CD4-positive, alpha-beta T cell (primary cell): Measurements from ENCODE around the gene TMEM89. TPM values are rescaled to one million over a fixed set of nuclear protein-coding genes. Genes with fewer than 3 reads are reported as not detected.
A peak's percentile ranks its signal among the peaks of the same experiment; 100 is the strongest.

Experiments
- ATAC-seq: fragments of 200-7000 bp; cut with Tn5 transposase; one replicate; pipeline ENCODE4 v1.10.0; 2022; ENCODE audit warnings: mild to moderate bottlenecking; ENCODE audit not compliant: poor library complexity
- CTCF ChIA-PET: fragments of 350-600 bp; sonication (Branson Sonifier 250); formaldehyde crosslinking; loops from one replicate; lab custom pipeline; 2021; ENCODE audit warnings: antibody characterized with exemption, inconsistent platforms; lab: Charles Lee
- POLR2A ChIA-PET: fragments of 350-600 bp; sonication (Branson Sonifier 250); formaldehyde crosslinking; loops from one replicate; lab custom pipeline; 2021; ENCODE audit warnings: antibody characterized with exemption, inconsistent platforms; lab: Charles Lee
- DNase-seq, 14 experiments: peaks; one replicate each; pipeline ENCODE4 v3.0.0-alpha.2; 2013 to 2020; ENCODE audit warnings: mixed read lengths in 2 of 14
- H3K27ac ChIP-seq, 2 donors: one replicate each; pipeline versions ENCODE4 v1.5.1 to v1.7.0; 2013; ENCODE audit warnings: low read length in 2 of 2, low read depth in 1 of 2, mild to moderate bottlenecking in 1 of 2
- H3K27me3 ChIP-seq, 2 experiments: 1 replicate in 1 of 2; 2 replicates in 1 of 2; pipeline versions ENCODE4 v1.6.1 to v1.7.0; 2013; ENCODE audit warnings: low read length in 2 of 2, control low read depth in 1 of 2, mild to moderate bottlenecking in 1 of 2, moderate library complexity in 1 of 2; ENCODE audit not compliant: insufficient read depth in 2 of 2, control insufficient read depth in 1 of 2
- H3K36me3 ChIP-seq: one replicate; pipeline ENCODE4 v1.6.1; 2013; ENCODE audit warnings: low read length, control low read depth; ENCODE audit not compliant: insufficient read depth
- H3K4me1 ChIP-seq: one replicate; pipeline ENCODE4 v1.6.1; 2013; ENCODE audit warnings: low read length, control low read depth; ENCODE audit not compliant: insufficient read depth
- H3K4me3 ChIP-seq: one replicate; pipeline ENCODE4 v1.5.1; 2013; ENCODE audit warnings: mild to moderate bottlenecking, low read length, moderate library complexity
- H3K9me3 ChIP-seq, 2 experiments: 1 replicate in 1 of 2; 2 replicates in 1 of 2; pipeline versions ENCODE4 v1.6.1 to v1.7.0; 2013; ENCODE audit warnings: low read length in 2 of 2, mild to moderate bottlenecking in 2 of 2, control low read depth in 1 of 2, moderate library complexity in 1 of 2; ENCODE audit not compliant: control insufficient read depth in 1 of 2, insufficient read depth in 1 of 2
- H3K27ac Mint-ChIP-seq: one replicate; pipeline ENCODE4 v1.8.0; 2020; ENCODE audit warnings: mixed read lengths
- H3K27me3 Mint-ChIP-seq: one replicate; pipeline ENCODE4 v1.8.0; 2021; ENCODE audit warnings: mixed read lengths
- H3K36me3 Mint-ChIP-seq: one replicate; pipeline ENCODE4 v1.8.0; 2021; ENCODE audit warnings: low read depth, mixed read lengths
- H3K4me1 Mint-ChIP-seq: one replicate; pipeline ENCODE4 v1.8.0; 2021; ENCODE audit warnings: low read depth, mixed read lengths
- H3K4me3 Mint-ChIP-seq: one replicate; pipeline ENCODE4 v1.8.0; 2020; ENCODE audit warnings: mild to moderate bottlenecking, mixed read lengths
- H3K9me3 Mint-ChIP-seq: one replicate; pipeline ENCODE4 v1.8.0; 2020; ENCODE audit warnings: mixed read lengths
- CTCF ChIP-seq: fragments of 200-600 bp; IDR thresholded peaks from one replicate; pipeline ENCODE4 v1.8.0; 2022; ENCODE audit warnings: antibody characterized with exemption, mild to moderate bottlenecking
- intact Hi-C, 2 experiments: fragments of 100-400 bp; cut with DNase I in 1 of 2; cut with micrococcal nuclease in 1 of 2; formaldehyde crosslinking; loops; one replicate each; pipeline versions ENCODE4 v1.15.1 to v1.9.0; 2023 to 2025; cut with DNase I, micrococcal nuclease
- total RNA-seq, 174 experiments: library from RNA in 2 of 174; stranded (reverse) in 2 of 174; gene quantifications; one replicate each; pipeline ENCODE4 v1.2.3 and lab custom pipeline; 2021 to 2026

TMEM89 gene
- total RNA-seq, 2 experiments from 2014 or later, result not detected

GRCh38 chr3:48634661-48635221 is 13.2 kb upstream of the TMEM89 start:
- no peak overlapping the region for H3K27ac ChIP-seq

GRCh38 chr3:48633743-48634142 is 12.2 kb upstream of the TMEM89 start:
- no peaks in the 10 kb centered on the region for H3K9me3 Mint-ChIP-seq
- TF ChIP-seq CTCF, result no peak
- Histone ChIP-seq H3K36me3 (peaks cover 12% of the 10 kb centered on the region), H3K9me3 (no peaks in the 10 kb centered on the region), H3K27ac (no peak overlapping the region), H3K27me3 (no peaks in the 10 kb centered on the region), H3K4me3 (no peak overlapping the region), H3K4me1 (peaks cover 32% of the 10 kb centered on the region)
- peak overlapping the region; percentile 88 for H3K4me3 Mint-ChIP-seq
- ChIA-PET POLR2A (no interaction called here), CTCF (interaction anchor here (1.2 to 2.1 kb wide), 4 partner anchors 23 to 76 kb away, joined by 3 to 10 read pairs (median 6); partner anchors contain the start of genes NCKIPSD and UQCRC1)
- intact Hi-C loops, result loop anchor here in 1 of 2 experiments (2.0 kb wide), 1 partner anchor 51 kb away; the partner anchor contains the start of gene NCKIPSD
- H3K36me3 Mint-ChIP-seq, result peaks cover 10% of the 10 kb centered on the region
- H3K27ac Mint-ChIP-seq, result no peak overlapping the region
- H3K4me1 Mint-ChIP-seq, result peaks cover 19% of the 10 kb centered on the region
- no peaks in the 10 kb centered on the region for H3K27me3 Mint-ChIP-seq
- no peak for DNase-seq
- ATAC-seq, result no peak

More at GRCh38 chr3:48634661-48635221, 13.2 kb upstream of the TMEM89 start:
- no peak for TF ChIP-seq CTCF
- intact Hi-C loops, result loop anchor here (1.0 to 2.0 kb wide), 3 partner anchors 22 to 50 kb away; partner anchors contain the start of genes NCKIPSD (in 1 of the 2) and UQCRC1 (in 1 of the 2)
- CTCF ChIA-PET, result interaction anchor here (1.0 to 2.1 kb wide), 6 partner anchors 22 to 459 kb away, joined by 3 to 10 read pairs (median 5); partner anchors contain the start of genes NCKIPSD, QRICH1 and UQCRC1
- peak in 12 of 14 experiments; percentile 6 to 70 (median 34) for DNase-seq
- H3K27me3 Mint-ChIP-seq, result no peaks in the 10 kb centered on the region
- POLR2A ChIA-PET, result interaction anchor here (0.6 to 1.7 kb wide), 12 partner anchors 10 to 387 kb away, joined by 3 to 6 read pairs (median 4); partner anchors contain the start of genes CCDC51, CELSR3, NCKIPSD and NDUFAF3
- no peaks in the 10 kb centered on the region for H3K27me3 ChIP-seq
- peak overlapping the region; percentile 88 for H3K4me3 Mint-ChIP-seq
- no peak overlapping the region for H3K27ac Mint-ChIP-seq
- H3K9me3 ChIP-seq, result no peaks in the 10 kb centered on the region
- peak; percentile 27 for ATAC-seq
- H3K4me1 ChIP-seq, result peaks cover 32% of the 10 kb centered on the region
- H3K4me3 ChIP-seq, result peak overlapping the region; percentile 87
- peaks cover 4% of the 10 kb centered on the region for H3K36me3 Mint-ChIP-seq
- H3K9me3 Mint-ChIP-seq, result no peaks in the 10 kb centered on the region
- peaks cover 19% of the 10 kb centered on the region for H3K4me1 Mint-ChIP-seq
- H3K36me3 ChIP-seq, result peaks cover 9% of the 10 kb centered on the region

- DNase-seq, result no peak
- peaks cover 11% of the 10 kb centered on the region for H3K36me3 Mint-ChIP-seq
- ATAC-seq, result no peak
- no peak for TF ChIP-seq CTCF
- peak overlapping the region; percentile 88 for H3K4me3 Mint-ChIP-seq
- H3K36me3 ChIP-seq, result peaks cover 15% of the 10 kb centered on the region
- peaks cover 32% of the 10 kb centered on the region for H3K4me1 ChIP-seq
- no peaks in the 10 kb centered on the region for H3K27me3 Mint-ChIP-seq
- peaks cover 19% of the 10 kb centered on the region for H3K4me1 Mint-ChIP-seq
- POLR2A ChIA-PET, result no interaction called here
- intact Hi-C loops, result no loop called here
- no peak overlapping the region for H3K4me3 ChIP-seq
- H3K9me3 Mint-ChIP-seq, result no peaks in the 10 kb centered on the region
- no peak overlapping the region for H3K27ac Mint-ChIP-seq
- H3K27me3 ChIP-seq, result no peaks in the 10 kb centered on the region
- CTCF ChIA-PET, result interaction anchor here (1.2 to 1.8 kb wide), 3 partner anchors 23 to 75 kb away, joined by 3 to 6 read pairs (median 5); partner anchors contain the start of gene NCKIPSD
- H3K27ac ChIP-seq, result no peak overlapping the region
- no peaks in the 10 kb centered on the region for H3K9me3 ChIP-seq
Measured at GRCh38 chr3:48633256-48633655, 11.7 kb upstream of the TMEM89 start.
